Suprapubic skin (tissue), 3 donors: Measurements from ENCODE around the gene LRCOL1.

Experiments
- CTCF ChIP-seq, 2 donors: fragments of 200-600 bp in 1 of 2; fragments of 450-650 bp in 1 of 2; sonication (generic) in 1 of 2; IDR thresholded peaks; one replicate each; pipeline ENCODE4 v1.5.1; 2016 to 2019; ENCODE audit warnings: antibody characterized with exemption in 2 of 2, mild to moderate bottlenecking in 1 of 2, moderate library complexity in 1 of 2
- POLR2A ChIP-seq, 2 donors: fragments of 450-650 bp; IDR thresholded peaks; one replicate each; pipeline ENCODE4 v1.6.1; 2017; ENCODE audit warnings: antibody characterized with exemption in 2 of 2, mild to moderate bottlenecking in 2 of 2, moderate library complexity in 2 of 2

- TF ChIP-seq CTCF (IDR thresholded peaks at IDR 0.05) = no peak
- TF ChIP-seq POLR2A (IDR thresholded peaks at IDR 0.05) = no peak
These were observed 46.5 kb downstream of the LRCOL1 start for GRCh38 chr12:132563911-132564310.
